GM10248 (cell line): ENCODE results near the gene APOM.

Experiments
- CTCF ChIA-PET: fragments of 300-600 bp; sonication (Branson Sonifier 250); formaldehyde crosslinking; extraction: SDS; loops from one replicate; lab custom pipeline; 2021; ENCODE audit warnings: antibody characterized with exemption; lab: Yijun Ruan, JAX
- POLR2A ChIA-PET: fragments of 350-650 bp; sonication (Branson Sonifier 250); formaldehyde crosslinking; extraction: SDS; loops from one replicate; lab custom pipeline; 2020; ENCODE audit warnings: antibody characterized with exemption; lab: Yijun Ruan, JAX
- DNase-seq: peaks from one replicate; pipeline ENCODE4 v3.0.0; 2012; ENCODE audit errors: extremely low spot score
- CTCF ChIP-seq: IDR thresholded peaks from 2 replicates; pipeline ENCODE4 v1.5.1; 2012; ENCODE audit warnings: mild to moderate bottlenecking, low read depth; ENCODE audit errors: extremely low read depth, missing control alignments, control extremely low read depth

The APOM gene

GRCh38 chr6:31640612-31641011 is 15.1 kb upstream of the APOM start:
- TF ChIP-seq CTCF, result no peak
- CTCF ChIA-PET, result interaction anchor here (1.0 to 3.7 kb wide), 6 partner anchors 11 to 55 kb away, joined by 3 to 15 read pairs (median 4); partner anchors contain the start of genes BAG6 and LST1
- POLR2A ChIA-PET, result interaction anchor here (0.6 to 1.1 kb wide), 3 partner anchors 11 to 20 kb away, joined by 3 to 6 read pairs (median 5); partner anchors contain the start of gene C6orf47
- no peak for DNase-seq

- ChIA-PET POLR2A (no interaction called here), CTCF (interaction anchor here (0.8 to 3.7 kb wide), 3 partner anchors 44 to 90 kb away, joined by 3 to 15 read pairs (median 3); partner anchors contain the start of gene LST1)
- DNase-seq, result no peak
- TF ChIP-seq CTCF, result no peak
These were observed 14.3 kb upstream of the APOM start for GRCh38 chr6:31641370-31641769.

DNA sequence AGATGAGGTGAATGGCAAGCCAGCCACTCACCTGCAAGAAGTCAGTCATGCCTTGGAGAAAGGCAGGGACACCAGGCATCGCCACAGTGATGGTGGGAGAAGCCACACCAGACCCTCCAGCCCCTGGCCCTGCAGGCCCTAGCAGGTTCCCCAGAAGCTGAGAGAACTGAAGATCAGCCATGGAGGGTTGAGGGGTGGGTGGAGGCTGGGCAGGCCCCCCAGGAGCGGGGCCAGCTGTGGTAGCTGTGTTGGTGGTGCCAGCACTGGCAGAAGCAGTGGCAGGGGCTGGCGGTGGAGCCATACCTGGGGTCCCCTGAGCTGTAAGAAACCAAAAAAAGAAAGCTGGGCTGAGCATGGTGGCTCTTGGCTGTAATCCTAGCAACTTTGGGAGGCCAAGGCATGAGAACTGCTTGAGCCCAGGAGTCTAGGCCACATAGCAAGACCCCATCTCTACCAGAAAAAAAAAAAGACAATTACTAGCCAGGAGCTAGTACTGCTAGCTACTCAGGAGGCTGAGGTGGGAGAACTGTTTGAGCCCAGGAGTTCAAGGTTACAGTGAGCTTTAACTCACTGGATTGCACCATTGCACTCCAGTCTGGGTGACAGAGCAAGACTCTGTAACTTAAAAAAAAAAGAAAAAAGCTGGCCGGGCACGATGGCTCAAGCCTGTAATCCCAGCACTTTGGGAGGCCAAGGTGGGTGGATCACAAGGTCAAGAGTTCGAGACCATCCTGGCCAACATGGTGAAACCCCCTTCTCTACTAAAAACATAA is 12.7 kb upstream of the APOM start:
- TF ChIP-seq CTCF, result no peak
- no peak for DNase-seq
- CTCF ChIA-PET, result interaction anchor here (1.1 to 1.6 kb wide), 5 partner anchors 9 to 87 kb away, joined by 3 to 6 read pairs (median 4); partner anchors contain the start of gene BAG6
- POLR2A ChIA-PET, result interaction anchor here (0.6 to 2.5 kb wide), 5 partner anchors 9 to 916 kb away, joined by 3 to 8 read pairs (median 4); no protein-coding TSS in a partner anchor

GRCh38 chr6:31643818-31644454 is 11.8 kb upstream of the APOM start:
- TF ChIP-seq CTCF, result no peak
- POLR2A ChIA-PET, result interaction anchor here (0.6 to 2.5 kb wide), 5 partner anchors 8 to 917 kb away, joined by 3 to 8 read pairs (median 4); no protein-coding TSS in a partner anchor
- DNase-seq, result no peak
- CTCF ChIA-PET, result interaction anchor here (1.0 to 1.6 kb wide), 8 partner anchors 9 to 88 kb away, joined by 3 to 6 read pairs (median 4); partner anchors contain the start of gene BAG6

GRCh38 chr6:31645325-31645724 is 10.4 kb upstream of the APOM start:
- no peak for TF ChIP-seq CTCF
- ChIA-PET CTCF (interaction anchor here (1.3 to 1.6 kb wide), 3 partner anchors 10 to 18 kb away, joined by 3 to 5 read pairs (median 4); no protein-coding TSS in a partner anchor), POLR2A (no interaction called here)
- no peak for DNase-seq
